Smooth muscle cell (in vitro differentiated cells): ENCODE measurements around the gene CCR2. TPM values are rescaled to one million over a fixed set of nuclear protein-coding genes. Genes with fewer than 3 reads are reported as not detected.
"Not testable (repeated sequence)": the region's sequence is repeated elsewhere in the genome, so short reads cannot be mapped to it uniquely, and the experiment has no call there.

Experiments
- DNase-seq: peaks from one replicate; lab custom pipeline; 2025; ENCODE audit not compliant: unreplicated experiment; lab: John Stamatoyannopoulos, UW
- H2AFZ ChIP-seq: fragments of 200-600 bp; sonication (generic); 2 replicates; pipeline ENCODE4 v1.6.0; 2016; ENCODE audit warnings: antibody characterized with exemption, low read depth, mild to moderate bottlenecking
- H3F3A ChIP-seq: fragments of 200-600 bp; sonication (generic); 2 replicates; pipeline ENCODE4 v1.6.0; 2017; ENCODE audit warnings: antibody characterized with exemption, low read depth
- H3K27ac ChIP-seq: fragments of 200-600 bp; sonication (generic); 2 replicates; pipeline ENCODE4 v1.5.1; 2016; ENCODE audit warnings: low read depth, mild to moderate bottlenecking
- H3K27me3 ChIP-seq: fragments of 200-600 bp; sonication (generic); 2 replicates; pipeline ENCODE4 v1.6.1; 2016; ENCODE audit warnings: low read depth, mild to moderate bottlenecking
- H3K36me3 ChIP-seq: fragments of 200-600 bp; sonication (generic); 2 replicates; pipeline ENCODE4 v1.5.1; 2016; ENCODE audit warnings: low read depth
- H3K4me1 ChIP-seq: fragments of 200-600 bp; sonication (generic); 2 replicates; pipeline ENCODE4 v1.5.1; 2016; ENCODE audit warnings: low read depth
- H3K4me2 ChIP-seq: fragments of 200-600 bp; sonication (generic); 2 replicates; pipeline ENCODE4 v1.6.0; 2016; ENCODE audit warnings: mild to moderate bottlenecking
- H3K4me3 ChIP-seq: fragments of 200-600 bp; sonication (generic); 2 replicates; pipeline ENCODE4 v1.5.1; 2016; ENCODE audit warnings: mild to moderate bottlenecking
- H3K79me2 ChIP-seq: fragments of 200-600 bp; sonication (generic); 2 replicates; pipeline ENCODE4 v1.6.0; 2016; ENCODE audit warnings: low read depth, mild to moderate bottlenecking
- H3K9ac ChIP-seq: fragments of 200-600 bp; sonication (generic); 2 replicates; pipeline ENCODE4 v1.6.0; 2016; ENCODE audit warnings: low read depth
- H3K9me3 ChIP-seq: fragments of 200-600 bp; sonication (generic); replicated peaks from 2 replicates; pipeline ENCODE4 v1.5.1; 2016; ENCODE audit warnings: low read depth
- H4K20me1 ChIP-seq: fragments of 200-600 bp; sonication (generic); 2 replicates; pipeline ENCODE4 v1.6.0; 2016; ENCODE audit warnings: low read depth
- CTCF ChIP-seq: fragments of 200-600 bp; sonication (generic); IDR thresholded peaks from 2 replicates; pipeline ENCODE4 v1.5.1; 2017; ENCODE audit warnings: borderline replicate concordance, mild to moderate bottlenecking, antibody characterized with exemption; ENCODE audit not compliant: insufficient read depth, poor library complexity, severe bottlenecking
- WGBS: methylation state at CpG from one replicate; pipeline ENCODE4 v1.1.7; 2016; ENCODE audit warnings: low lambda C conversion rate; 5-methylcytosine and 5-hydroxymethylcytosine counted together
- polyA plus RNA-seq: library from polyadenylated mRNA; unstranded; fragments of >200 nt; fragmentation: Nextera tagmentation; extraction: Ambion mirVana; gene quantifications from 2 replicates; pipeline ENCODE4 v1.2.1, GENCODE V29; 2016
- total RNA-seq: library from RNA; depleted of rRNA; stranded (reverse); fragments of >200 nt; gene quantifications from 2 replicates; pipeline ENCODE4 v1.2.3, GENCODE V29; 2014

The CCR2 gene
- total and polyA plus RNA-seq, 2 experiments from 2014 or later = not detected

- no peaks in the 10 kb centered on the region for H3K4me1 ChIP-seq
- H3K4me2 ChIP-seq = no peak overlapping the region
- H3K36me3 ChIP-seq = no peaks in the 10 kb centered on the region
- no peak overlapping the region for H3K9ac ChIP-seq
- no peaks in the 10 kb centered on the region for H3K9me3 ChIP-seq
- no peak for TF ChIP-seq CTCF
- H4K20me1 ChIP-seq = peaks cover 7% of the 10 kb centered on the region
- H3K27me3 ChIP-seq = peaks cover 76% of the 10 kb centered on the region
- 24% methylated on average over 8 of the region's 8 CpGs for WGBS
- H3K4me3 ChIP-seq = no peak overlapping the region
- H2AFZ ChIP-seq = no peak overlapping the region
- no peaks in the 10 kb centered on the region for H3K79me2 ChIP-seq
- peak overlapping the region; percentile 33 for H3K27ac ChIP-seq
- DNase-seq = no peak
- peaks cover 3% of the 10 kb centered on the region for H3F3A ChIP-seq
Measured at GRCh38 chr3:46400000-46400734, 46.3 kb downstream of the CCR2 start.

GRCh38 chr3:46400846-46401245 is 46.9 kb downstream of the CCR2 start:
- WGBS = 91% methylated on average over 5 of the region's 5 CpGs
- H2AFZ ChIP-seq = no peak overlapping the region
- H3K9me3 ChIP-seq = no peaks in the 10 kb centered on the region
- H3K27me3 ChIP-seq = peaks cover 76% of the 10 kb centered on the region
- H3K4me2 ChIP-seq = no peak overlapping the region
- no peak overlapping the region for H3K4me3 ChIP-seq
- H3K36me3 ChIP-seq = no peaks in the 10 kb centered on the region
- H3K4me1 ChIP-seq = no peaks in the 10 kb centered on the region
- no peak overlapping the region for H3K9ac ChIP-seq
- no peaks in the 10 kb centered on the region for H3K79me2 ChIP-seq
- no peak for DNase-seq
- H4K20me1 ChIP-seq = peaks cover 7% of the 10 kb centered on the region
- no peak overlapping the region for H3K27ac ChIP-seq
- TF ChIP-seq CTCF = no peak
- H3F3A ChIP-seq = peaks cover 3% of the 10 kb centered on the region

- Histone ChIP-seq H4K20me1 (peaks cover 7% of the 10 kb centered on the region), H3K4me1 (no peaks in the 10 kb centered on the region), H3F3A (peaks cover 3% of the 10 kb centered on the region), H3K4me2 (no peak overlapping the region), H3K27me3 (peaks cover 76% of the 10 kb centered on the region), H3K4me3 (no peak overlapping the region), H3K36me3 (no peaks in the 10 kb centered on the region), H2AFZ (no peak overlapping the region), H3K27ac (no peak overlapping the region), H3K79me2 (no peaks in the 10 kb centered on the region), H3K9me3 (no peaks in the 10 kb centered on the region), H3K9ac (no peak overlapping the region)
- 93% methylated on average over 2 of the region's 2 CpGs for WGBS
- DNase-seq = no peak
- no peak for TF ChIP-seq CTCF
Measured at GRCh38 chr3:46401579-46401978, 47.7 kb downstream of the CCR2 start.

- peaks cover 76% of the 10 kb centered on the region for H3K27me3 ChIP-seq
- not testable (repeated sequence) for H2AFZ ChIP-seq, H4K20me1 ChIP-seq, H3K79me2 ChIP-seq, H3K27ac ChIP-seq, DNase-seq, H3K4me3 ChIP-seq, H3K4me2 ChIP-seq, H3K9ac ChIP-seq, H3K4me1 ChIP-seq, H3K36me3 ChIP-seq, H3K9me3 ChIP-seq, H3F3A ChIP-seq
- 94% methylated on average over 4 of the region's 4 CpGs for WGBS
Measured at GRCh38 chr3:46402902-46403301, 49.0 kb downstream of the CCR2 start.
